SK-N-MC (cell line): ENCODE results near the gene SMYD3.

Experiments used
- DNase-seq: peaks from one replicate; pipeline ENCODE4 v3.0.0-alpha.2; 2011; ENCODE audit warnings: low read depth, low spot score
- H3K27ac ChIP-seq: fragments of 200-600 bp; sonication (generic); 2 replicates; pipeline ENCODE4 v1.5.1; 2016; ENCODE audit warnings: mixed run types
- H3K36me3 ChIP-seq: fragments of 200-600 bp; sonication (generic); 2 replicates; pipeline ENCODE4 v1.6.1; 2017; ENCODE audit warnings: antibody characterized with exemption, low read length, mixed read lengths; ENCODE audit not compliant: insufficient read depth
- H3K4me3 ChIP-seq: fragments of 200-600 bp; sonication (generic); 2 replicates; pipeline ENCODE4 v1.5.1; 2016
- H3K9ac ChIP-seq: fragments of 200-600 bp; sonication (generic); 2 replicates; pipeline ENCODE4 v1.8.0; 2017; ENCODE audit warnings: mixed run types, mixed read lengths; ENCODE audit not compliant: insufficient read length
- H3K9me3 ChIP-seq: fragments of 200-600 bp; sonication (generic); 2 replicates; pipeline ENCODE4 v1.6.1; 2017; ENCODE audit warnings: low read depth, mild to moderate bottlenecking, antibody characterized with exemption, low read length, moderate library complexity, mixed read lengths
- EZH2 ChIP-seq: fragments of 200-600 bp; sonication (generic); IDR thresholded peaks from one replicate; pipeline ENCODE4 v1.6.1; 2017; ENCODE audit warnings: antibody characterized with exemption
- FOXP2 ChIP-seq: optimal IDR thresholded peaks from 2 replicates; pipeline ENCODE3; 2011; ENCODE audit warnings: mild to moderate bottlenecking, moderate library complexity; ENCODE audit not compliant: insufficient read depth; ENCODE audit errors: extremely low read length, control extremely low read depth
- POLR2AphosphoS5 ChIP-seq: IDR thresholded peaks from 2 replicates; pipeline ENCODE4 v1.6.1; 2012; ENCODE audit warnings: mild to moderate bottlenecking, low read depth, low read length, borderline replicate concordance

Gene SMYD3

GRCh38 chr1:245843101-245843500 is 664.0 kb downstream of the SMYD3 start:
- Histone ChIP-seq H3K9ac (no peak overlapping the region), H3K27ac (no peak overlapping the region), H3K4me3 (no peak overlapping the region), H3K9me3 (no peaks in the 10 kb centered on the region), H3K36me3 (no peaks in the 10 kb centered on the region)
- no peak for DNase-seq
- TF ChIP-seq FOXP2 (no peak), EZH2 (no peak), POLR2AphosphoS5 (no peak)

DNA sequence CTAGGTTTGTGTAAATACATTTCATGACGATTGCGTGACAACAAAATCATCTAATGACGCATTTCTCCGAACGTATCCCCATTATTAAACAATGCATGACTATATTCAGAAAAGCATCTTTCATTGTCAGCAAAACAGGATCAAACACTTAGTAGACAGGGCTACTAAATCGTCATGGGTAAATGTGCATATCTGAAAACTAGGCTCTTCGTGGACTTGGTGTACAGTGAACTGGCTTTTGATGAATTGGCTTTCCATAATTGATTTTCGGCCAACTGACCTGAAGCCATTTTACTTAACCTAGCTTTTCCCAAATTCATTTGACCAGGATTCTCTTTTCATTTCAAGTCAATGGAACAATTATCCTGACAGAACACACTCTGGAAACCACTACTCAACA is 665.0 kb downstream of the SMYD3 start:
- TF ChIP-seq POLR2AphosphoS5: no peak
- no peak for TF ChIP-seq FOXP2
- no peak overlapping the region for H3K9ac ChIP-seq
- H3K4me3 ChIP-seq: no peak overlapping the region
- DNase-seq: no peak
- H3K9me3 ChIP-seq: no peaks in the 10 kb centered on the region
- no peak overlapping the region for H3K27ac ChIP-seq
- no peaks in the 10 kb centered on the region for H3K36me3 ChIP-seq

DNA sequence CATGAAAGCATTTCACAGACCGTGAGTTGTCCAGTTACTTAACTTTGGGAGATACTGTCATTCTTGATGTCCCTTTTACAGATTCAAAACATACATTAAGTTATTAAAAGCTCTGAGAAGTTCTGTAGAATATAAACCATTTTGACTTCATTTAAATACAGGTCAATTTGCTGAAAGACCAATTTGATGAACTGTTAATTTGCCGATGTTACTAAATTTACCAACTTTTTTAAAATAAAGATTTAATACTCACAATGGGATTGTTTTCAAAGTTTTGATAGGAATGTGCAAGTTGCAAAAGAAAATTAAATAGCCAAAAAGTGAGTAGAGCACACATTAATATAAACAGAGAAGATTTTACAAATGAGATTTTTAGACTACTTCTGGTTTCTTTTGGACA is 666.1 kb downstream of the SMYD3 start:
- H3K9me3 ChIP-seq: no peaks in the 10 kb centered on the region
- DNase-seq: no peak
- H3K9ac ChIP-seq: no peak overlapping the region
- H3K4me3 ChIP-seq: no peak overlapping the region
- TF ChIP-seq POLR2AphosphoS5: no peak
- TF ChIP-seq FOXP2: no peak
- TF ChIP-seq EZH2: no peak
- no peak overlapping the region for H3K27ac ChIP-seq
- no peaks in the 10 kb centered on the region for H3K36me3 ChIP-seq

DNA sequence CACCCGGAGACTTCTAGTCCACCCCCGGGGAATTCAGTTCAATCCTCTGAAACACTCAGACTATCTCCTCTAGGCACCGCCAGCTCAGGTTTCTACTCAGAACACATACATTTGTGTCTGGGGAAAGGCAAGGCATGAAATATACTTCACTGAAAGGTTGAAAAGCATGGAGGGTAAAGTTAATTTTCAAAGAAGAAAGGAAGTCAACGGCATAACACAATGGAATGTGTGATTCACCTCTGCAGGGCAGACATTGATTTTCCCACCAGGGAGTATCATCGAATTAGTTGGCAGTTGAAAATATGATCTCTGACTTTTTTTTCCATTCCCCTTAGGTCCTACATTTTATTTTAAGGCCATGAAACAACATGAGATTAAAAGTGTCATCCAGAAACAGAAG is 669.4 kb downstream of the SMYD3 start:
- no peaks in the 10 kb centered on the region for H3K36me3 ChIP-seq
- TF ChIP-seq POLR2AphosphoS5: no peak
- TF ChIP-seq FOXP2: no peak
- no peak for TF ChIP-seq EZH2
- DNase-seq: no peak
- no peak overlapping the region for H3K27ac ChIP-seq
- H3K9me3 ChIP-seq: no peaks in the 10 kb centered on the region
- no peak overlapping the region for H3K9ac ChIP-seq
- H3K4me3 ChIP-seq: no peak overlapping the region

DNA sequence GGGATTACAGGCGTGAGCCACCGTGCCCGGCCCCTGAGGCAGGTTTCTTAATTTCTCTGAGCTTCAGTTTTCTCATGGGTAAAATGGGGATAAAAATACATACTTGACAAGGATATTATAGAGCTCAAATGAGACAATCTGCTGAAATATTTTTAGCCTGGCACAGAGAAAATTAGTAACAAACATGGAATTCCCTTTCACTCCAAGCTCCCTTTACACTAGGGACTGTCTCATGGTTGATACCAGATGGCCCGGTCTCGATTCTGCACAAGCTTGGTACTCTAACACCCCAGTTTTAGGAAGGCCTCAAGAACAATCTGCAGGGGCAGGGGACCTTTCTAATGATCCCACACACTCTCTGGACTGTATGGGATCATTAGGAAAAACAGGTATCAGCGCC is 671.7 kb downstream of the SMYD3 start:
- Histone ChIP-seq H3K9ac (no peak overlapping the region), H3K27ac (no peak overlapping the region), H3K4me3 (no peak overlapping the region), H3K36me3 (no peaks in the 10 kb centered on the region), H3K9me3 (no peaks in the 10 kb centered on the region)
- no peak for DNase-seq
- TF ChIP-seq POLR2AphosphoS5: no peak
- TF ChIP-seq FOXP2: no peak
- TF ChIP-seq EZH2: no peak

DNA sequence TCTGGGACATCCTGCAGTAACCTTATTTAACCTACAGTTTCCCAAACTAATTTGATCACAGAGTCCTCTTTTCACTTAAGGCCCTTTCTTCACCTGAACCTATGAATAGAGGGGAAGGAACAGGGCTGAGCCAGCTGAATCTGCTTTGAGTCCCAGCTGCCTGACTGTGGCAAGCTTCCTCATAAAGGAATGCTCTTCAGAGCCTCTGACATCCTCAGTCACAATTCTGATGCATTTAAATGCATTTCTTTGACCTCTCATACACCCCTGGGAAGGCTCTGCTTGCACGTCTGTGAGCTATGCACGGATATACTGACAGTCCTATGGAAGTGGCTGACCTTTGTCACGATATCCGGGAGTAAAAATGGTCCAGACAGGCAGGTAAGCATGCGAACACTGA is 673.1 kb downstream of the SMYD3 start:
- H3K36me3 ChIP-seq: no peaks in the 10 kb centered on the region
- no peaks in the 10 kb centered on the region for H3K9me3 ChIP-seq
- DNase-seq: no peak
- TF ChIP-seq EZH2 (no peak), POLR2AphosphoS5 (no peak), FOXP2 (no peak)
- no peak overlapping the region for H3K9ac ChIP-seq
- H3K4me3 ChIP-seq: no peak overlapping the region
- no peak overlapping the region for H3K27ac ChIP-seq

DNA sequence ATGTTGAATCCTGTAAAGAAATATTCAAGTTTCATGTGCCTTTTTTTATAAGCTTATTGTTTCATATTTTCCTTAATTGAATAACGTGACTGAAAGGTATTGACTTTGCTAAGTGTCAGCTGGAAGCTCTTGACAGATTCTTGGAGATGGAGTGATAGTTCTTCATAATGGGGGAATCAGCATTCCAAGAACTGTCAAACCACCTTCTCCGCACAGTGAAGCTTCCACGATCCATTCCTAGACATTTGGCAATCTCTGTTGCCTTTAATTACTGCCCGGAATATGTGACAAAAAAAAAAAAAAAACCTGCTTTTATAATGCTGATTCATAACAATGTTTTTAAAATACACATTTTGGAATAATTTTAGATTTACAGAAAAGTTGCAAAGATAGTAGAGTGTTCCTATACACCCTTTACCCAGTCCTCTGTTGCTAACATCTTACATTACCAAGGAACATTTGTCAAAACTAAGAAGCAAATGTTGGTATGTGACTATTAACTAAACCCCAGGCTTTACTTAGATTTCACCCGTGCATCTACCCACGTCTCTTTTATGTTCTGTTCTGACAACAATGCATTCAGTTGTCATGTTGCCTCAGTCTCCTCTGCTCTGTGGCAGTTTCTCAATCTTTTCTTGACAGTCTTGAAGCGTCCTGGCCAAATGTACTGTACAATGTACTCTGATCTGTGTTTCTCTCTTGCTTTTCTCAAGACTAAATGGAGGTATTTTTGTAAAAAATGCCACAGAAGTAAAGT is 674.1 kb downstream of the SMYD3 start:
- TF ChIP-seq POLR2AphosphoS5 (no peak), EZH2 (no peak), FOXP2 (no peak)
- H3K36me3 ChIP-seq: no peaks in the 10 kb centered on the region
- DNase-seq: no peak
- no peak overlapping the region for H3K4me3 ChIP-seq
- no peak overlapping the region for H3K9ac ChIP-seq
- H3K9me3 ChIP-seq: no peaks in the 10 kb centered on the region
- H3K27ac ChIP-seq: no peak overlapping the region

DNA sequence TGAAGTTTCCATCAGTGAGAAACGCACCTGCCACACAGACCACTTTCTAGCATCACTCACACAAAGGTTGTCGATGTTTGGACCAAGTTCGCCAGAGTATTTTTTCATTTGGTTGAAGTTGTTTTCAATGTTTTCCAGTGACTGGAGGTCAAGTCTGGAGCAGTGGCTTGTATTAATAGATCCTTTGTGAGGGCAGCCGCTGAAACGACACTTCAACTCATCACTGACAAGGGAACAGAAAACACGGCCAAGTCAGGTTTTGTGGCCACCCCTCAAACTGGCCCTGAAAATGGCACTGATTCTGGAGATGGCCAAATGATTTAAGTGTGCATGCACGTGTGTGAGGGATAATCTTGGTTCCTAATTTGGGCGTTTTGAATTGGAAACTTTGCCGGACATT is 675.6 kb downstream of the SMYD3 start:
- no peak for TF ChIP-seq FOXP2
- TF ChIP-seq POLR2AphosphoS5: no peak
- TF ChIP-seq EZH2: no peak
- Histone ChIP-seq H3K36me3 (no peaks in the 10 kb centered on the region), H3K27ac (no peak overlapping the region), H3K4me3 (no peak overlapping the region), H3K9ac (no peak overlapping the region), H3K9me3 (no peaks in the 10 kb centered on the region)
- DNase-seq: no peak

DNA sequence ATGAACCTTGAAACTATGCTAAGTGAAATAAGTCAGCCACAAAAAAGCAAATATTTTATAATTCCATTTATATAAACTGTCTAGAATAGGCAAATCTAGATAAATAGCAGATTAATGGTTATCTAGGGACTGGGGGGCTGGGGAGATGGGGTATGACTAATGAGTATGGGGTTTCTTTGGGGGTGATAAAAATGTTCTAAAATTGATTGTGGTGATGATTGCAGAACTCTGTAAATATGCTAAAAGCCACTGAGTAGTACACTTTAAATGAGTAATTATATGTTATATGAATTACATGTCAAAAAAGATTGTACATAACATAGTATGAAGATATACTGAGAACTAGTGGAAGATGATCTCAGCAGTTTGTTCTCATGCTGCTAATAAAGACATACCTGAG is 677.3 kb downstream of the SMYD3 start:
- no peak for DNase-seq
- Histone ChIP-seq H3K36me3 (no peaks in the 10 kb centered on the region), H3K4me3 (no peak overlapping the region), H3K9me3 (no peaks in the 10 kb centered on the region), H3K9ac (no peak overlapping the region), H3K27ac (no peak overlapping the region)
- no peak for TF ChIP-seq FOXP2
- no peak for TF ChIP-seq POLR2AphosphoS5
- no peak for TF ChIP-seq EZH2
